ENCODE measurements around the gene ZRSR2. TPM values are rescaled to one million over a fixed set of nuclear protein-coding genes. Genes with fewer than 3 reads are reported as not detected.

ZRSR2 gene
- total RNA-seq, 1 donor from 2014 or later = 8.5 TPM

GRCh38 chrX:15781961-15782699 lies 8.2 kb upstream of the ZRSR2 start:
- H3K4me1 Mint-ChIP-seq (ENCODE audit: low read depth, unreplicated experiment) = no peaks in the 10 kb centered on the region
- DNase-seq = no peak
- TF ChIP-seq CTCF (IDR thresholded peaks at IDR 0.05; ENCODE audit: partially characterized antibody, unreplicated experiment) = no peak
- no peak overlapping the region for H3K27ac Mint-ChIP-seq (ENCODE audit: unreplicated experiment)
- no peaks in the 10 kb centered on the region for H3K9me3 Mint-ChIP-seq (ENCODE audit: unreplicated experiment)
- H3K4me3 Mint-ChIP-seq (ENCODE audit: unreplicated experiment) = no peak overlapping the region
- H3K36me3 Mint-ChIP-seq (ENCODE audit: unreplicated experiment) = no peaks in the 10 kb centered on the region
- no peaks in the 10 kb centered on the region for H3K27me3 Mint-ChIP-seq (ENCODE audit: unreplicated experiment)

GRCh38 chrX:15785176-15785750 lies 5.0 kb upstream of the ZRSR2 start:
- Mint-ChIP-seq H3K27me3 (ENCODE audit: unreplicated experiment) (no peaks in the 10 kb centered on the region), H3K4me1 (ENCODE audit: low read depth, unreplicated experiment) (no peaks in the 10 kb centered on the region), H3K27ac (ENCODE audit: unreplicated experiment) (no peak overlapping the region), H3K4me3 (ENCODE audit: unreplicated experiment) (no peak overlapping the region), H3K36me3 (ENCODE audit: unreplicated experiment) (no peaks in the 10 kb centered on the region), H3K9me3 (ENCODE audit: unreplicated experiment) (no peaks in the 10 kb centered on the region)
- no peak for TF ChIP-seq CTCF (IDR thresholded peaks at IDR 0.05; ENCODE audit: partially characterized antibody, unreplicated experiment)
- DNase-seq = no peak

- H3K27ac Mint-ChIP-seq (ENCODE audit: unreplicated experiment) = no peak overlapping the region
- H3K4me1 Mint-ChIP-seq (ENCODE audit: low read depth, unreplicated experiment) = no peaks in the 10 kb centered on the region
- no peaks in the 10 kb centered on the region for H3K36me3 Mint-ChIP-seq (ENCODE audit: unreplicated experiment)
- no peak for DNase-seq
- H3K4me3 Mint-ChIP-seq (ENCODE audit: unreplicated experiment) = no peak overlapping the region
- H3K9me3 Mint-ChIP-seq (ENCODE audit: unreplicated experiment) = no peaks in the 10 kb centered on the region
- no peak for TF ChIP-seq CTCF (IDR thresholded peaks at IDR 0.05; ENCODE audit: partially characterized antibody, unreplicated experiment)
- H3K27me3 Mint-ChIP-seq (ENCODE audit: unreplicated experiment) = no peaks in the 10 kb centered on the region
Measured at GRCh38 chrX:15786915-15787314, 3.4 kb upstream of the ZRSR2 start.

- no peaks in the 10 kb centered on the region for H3K27me3 Mint-ChIP-seq (ENCODE audit: unreplicated experiment)
- no peak for TF ChIP-seq CTCF (IDR thresholded peaks at IDR 0.05; ENCODE audit: partially characterized antibody, unreplicated experiment)
- H3K9me3 Mint-ChIP-seq (ENCODE audit: unreplicated experiment) = no peaks in the 10 kb centered on the region
- H3K4me3 Mint-ChIP-seq (ENCODE audit: unreplicated experiment) = no peak overlapping the region
- H3K27ac Mint-ChIP-seq (ENCODE audit: unreplicated experiment) = no peak overlapping the region
- no peaks in the 10 kb centered on the region for H3K36me3 Mint-ChIP-seq (ENCODE audit: unreplicated experiment)
- no peaks in the 10 kb centered on the region for H3K4me1 Mint-ChIP-seq (ENCODE audit: low read depth, unreplicated experiment)
- DNase-seq = no peak
Measured at GRCh38 chrX:15790769-15791290, 546 bp downstream of the ZRSR2 start.

GRCh38 chrX:15797707-15798106 lies 7.4 kb downstream of the ZRSR2 start:
- Mint-ChIP-seq H3K27ac (ENCODE audit: unreplicated experiment) (no peak overlapping the region), H3K4me1 (ENCODE audit: low read depth, unreplicated experiment) (no peaks in the 10 kb centered on the region), H3K9me3 (ENCODE audit: unreplicated experiment) (no peaks in the 10 kb centered on the region), H3K27me3 (ENCODE audit: unreplicated experiment) (no peaks in the 10 kb centered on the region), H3K4me3 (ENCODE audit: unreplicated experiment) (no peak overlapping the region), H3K36me3 (ENCODE audit: unreplicated experiment) (no peaks in the 10 kb centered on the region)
- TF ChIP-seq CTCF (IDR thresholded peaks at IDR 0.05; ENCODE audit: partially characterized antibody, unreplicated experiment) = no peak
- no peak for DNase-seq
